A549 (cell line): ENCODE measurements around the gene MYBPC1. TPM values are rescaled to one million over a fixed set of nuclear protein-coding genes. Genes with fewer than 3 reads are reported as not detected.

Experiments
- ATAC-seq, 2 experiments: fragments of 200-7000 bp in 1 of 2; fragments of >200 bp in 1 of 2; cut with Nextera tagmentation in 1 of 2; cut with Tn5 transposase in 1 of 2; 3 replicates each; pipeline versions ENCODE4 v1.8.0 to v1.9.1; 2018 to 2020; ENCODE audit warnings: mild to moderate bottlenecking in 1 of 2, moderate library complexity in 1 of 2
- CTCF ChIA-PET: fragments of 300-600 bp; sonication (Branson Sonifier 250); formaldehyde crosslinking; extraction: SDS; loops from one replicate; lab custom pipeline; 2021; ENCODE audit warnings: antibody characterized with exemption, inconsistent platforms; lab: Yijun Ruan, JAX
- POLR2A ChIA-PET: fragments of 350-600 bp; formaldehyde crosslinking; extraction: SDS; loops from one replicate; lab custom pipeline; 2021; ENCODE audit warnings: antibody characterized with exemption, inconsistent platforms; lab: Yijun Ruan, JAX
- DNase-seq, 2 experiments: peaks; one replicate each; pipeline versions ENCODE4 v3.0.0 to v3.0.0-alpha.2; 2011 to 2016; ENCODE audit warnings: low read depth in 1 of 2, low spot score in 1 of 2
- FAIRE-seq: peaks from 2 replicates; lab custom pipeline; 2011; peaks lifted over from hg19 to GRCh38; lab: Jason Lieb, UNC
- H3K27ac ChIP-seq, 2 experiments: fragments of >200 bp; sonication (Bioruptor Twin); formaldehyde crosslinking; 3 replicates each; pipeline ENCODE4 v1.5.1; 2016 to 2017
- H3K4me1 ChIP-seq: fragments of >200 bp; sonication (Bioruptor Twin); formaldehyde crosslinking; 3 replicates; pipeline ENCODE4 v1.6.1; 2016
- H3K4me2 ChIP-seq: fragments of >200 bp; sonication (Bioruptor Twin); formaldehyde crosslinking; 3 replicates; pipeline ENCODE4 v1.6.1; 2016
- H3K4me3 ChIP-seq: fragments of >200 bp; sonication (Bioruptor Twin); formaldehyde crosslinking; 3 replicates; pipeline ENCODE4 v1.5.1; 2016
- H3K9me3 ChIP-seq: fragments of >200 bp; sonication (Bioruptor Twin); formaldehyde crosslinking; 3 replicates; pipeline ENCODE4 v1.6.1; 2016
- BHLHE40 ChIP-seq: IDR thresholded peaks from 2 replicates; pipeline ENCODE4 v1.6.1; 2012; ENCODE audit warnings: low read depth, low read length, inconsistent platforms
- EHF ChIP-seq: fragments of 250-450 bp; sonication (Bioruptor Pico); IDR thresholded peaks from 2 replicates; pipeline ENCODE4 v1.5.0; 2020; ENCODE audit warnings: mild to moderate bottlenecking
- EP300 ChIP-seq, 2 experiments: fragments of >200 bp; sonication (Bioruptor Twin); formaldehyde crosslinking; IDR thresholded peaks; 2 replicates in 1 of 2; 3 replicates in 1 of 2; pipeline ENCODE4 v1.6.1; 2016 to 2017
- HEYL ChIP-seq: fragments of 250-450 bp; sonication (Bioruptor Pico); IDR thresholded peaks from 2 replicates; pipeline ENCODE4 v1.8.0; 2021; ENCODE audit warnings: mild to moderate bottlenecking, moderate library complexity
- HOXB13 ChIP-seq: fragments of 250-450 bp; sonication (Bioruptor Pico); IDR thresholded peaks from 2 replicates; pipeline ENCODE4 v1.5.0; 2020; ENCODE audit warnings: low read depth, mild to moderate bottlenecking, moderate library complexity
- JUN ChIP-seq, 2 experiments: fragments of >200 bp; sonication (Bioruptor Twin); formaldehyde crosslinking; IDR thresholded peaks; 2 replicates in 1 of 2; 3 replicates in 1 of 2; pipeline ENCODE4 v1.6.1; 2016 to 2017
- NFE2L2 ChIP-seq: fragments of 150-350 bp; conservative IDR thresholded peaks from 2 replicates; pipeline ENCODE4 v1.6.1; 2014; ENCODE audit warnings: low read length
- PHF8 ChIP-seq: fragments of 200-600 bp; sonication (generic); IDR thresholded peaks from 2 replicates; pipeline ENCODE4 v1.6.1; 2016; ENCODE audit warnings: low read depth, mild to moderate bottlenecking, antibody characterized with exemption, moderate library complexity, borderline replicate concordance
- SMC3 ChIP-seq: fragments of >200 bp; sonication (Bioruptor Twin); formaldehyde crosslinking; IDR thresholded peaks from 3 replicates; pipeline ENCODE4 v1.6.1; 2018; ENCODE audit warnings: inconsistent platforms
- SREBF2 ChIP-seq: fragments of 450-650 bp; IDR thresholded peaks from 2 replicates; pipeline ENCODE4 v1.6.1; 2014; ENCODE audit warnings: mild to moderate bottlenecking, moderate library complexity
- ZFP36 ChIP-seq: fragments of 450-650 bp; IDR thresholded peaks from 2 replicates; pipeline ENCODE4 v1.6.1; 2014; ENCODE audit warnings: borderline replicate concordance; ENCODE audit not compliant: partially characterized antibody
- ZNF302 ChIP-seq: fragments of 250-450 bp; sonication (Bioruptor Pico); IDR thresholded peaks from 2 replicates; pipeline ENCODE4 v1.9.0; 2021; ENCODE audit warnings: inconsistent platforms, mild to moderate bottlenecking, moderate library complexity
- WGBS: methylation state at CpG from one replicate; pipeline ENCODE4 v1.1.6; 2017; ENCODE audit errors: missing lambda C conversion rate; 5-methylcytosine and 5-hydroxymethylcytosine counted together
- polyA plus RNA-seq, 4 experiments: library from polyadenylated mRNA; depleted of rRNA in 3 of 4; stranded (reverse); fragments of >200 nt; fragmentation: RNase III in 1 of 4; extraction: RNeasy Plus Mini Kit Qiagen cat#74134 plus additional on column Dnase treatment in 1 of 4; gene quantifications; 2 replicates in 3 of 4; 3 replicates in 1 of 4; pipeline ENCODE4 v1.2.3, GENCODE V29; 2011 to 2017
- TF ChIP-seq, protein P1 (sequence below): fragments of 200-600 bp; sonication (generic); IDR thresholded peaks from 2 replicates; pipeline ENCODE4 v1.6.1; 2016; ENCODE audit warnings: antibody characterized with exemption, mild to moderate bottlenecking, moderate library complexity
- TF ChIP-seq, protein P2 (sequence below): IDR thresholded peaks from 2 replicates; pipeline ENCODE4 v1.6.1; 2012; ENCODE audit warnings: low read depth, borderline replicate concordance
- TF ChIP-seq, protein P3 (sequence below): fragments of >200 bp; sonication (Bioruptor Twin); formaldehyde crosslinking; IDR thresholded peaks from 3 replicates; pipeline ENCODE4 v1.6.1; 2016
- TF ChIP-seq, protein P4 (sequence below): IDR thresholded peaks from 2 replicates; pipeline ENCODE4 v1.6.1; 2012
- TF ChIP-seq, protein P5 (sequence below): fragments of 450-650 bp; IDR thresholded peaks from 2 replicates; pipeline ENCODE4 v1.6.1; 2014; ENCODE audit warnings: antibody characterized with exemption
- TF ChIP-seq, protein P6 (sequence below): fragments of >200 bp; sonication (Bioruptor Twin); formaldehyde crosslinking; IDR thresholded peaks from 2 replicates; pipeline ENCODE4 v1.6.1; 2016

MYBPC1 gene
- polyA plus RNA-seq, 2 of the 4 experiments (the other 2 are of a cell fraction), result not detected

DNA sequence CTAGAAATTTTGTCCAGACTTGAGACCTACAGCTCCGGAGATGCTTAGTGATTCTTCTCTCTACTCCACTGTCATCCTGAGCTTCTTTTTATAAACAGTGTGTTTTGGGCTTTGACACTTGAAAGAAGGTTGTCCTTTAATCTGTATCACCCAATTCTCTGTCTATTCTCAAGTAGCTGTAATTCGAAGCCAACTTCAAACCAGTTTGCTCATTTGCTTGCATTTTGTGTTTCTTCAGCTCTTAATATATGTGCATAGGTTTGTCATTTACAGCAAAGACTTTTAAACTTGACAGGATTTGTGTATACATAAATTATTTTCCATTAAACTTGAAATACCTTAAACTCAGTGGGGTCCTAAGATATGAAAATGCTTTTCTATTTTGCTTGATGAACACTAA lies 16.4 kb upstream of the MYBPC1 start:
- ChIA-PET CTCF (interaction anchor here (0.6 kb wide), 1 partner anchor 10 kb away, joined by 3 read pairs; no protein-coding TSS in a partner anchor), POLR2A (no interaction called here)
- WGBS, result 45% methylated on average over 2 of the region's 2 CpGs
- no peak overlapping the region for H3K4me3 ChIP-seq
- H3K9me3 ChIP-seq, result no peaks in the 10 kb centered on the region
- no peak overlapping the region for H3K4me2 ChIP-seq
- DNase-seq (no peak), FAIRE-seq (peak; percentile 61), ATAC-seq (no peak)
- TF ChIP-seq HOXB13 (CRISPR knock-in tag) (no peak), BHLHE40 (no peak), SREBF2 (no peak), EHF (no peak), ZNF302 (CRISPR knock-in tag) (no peak), SMC3 (no peak), HEYL (CRISPR knock-in tag) (no peak)
- TF ChIP-seq, protein P1, sequence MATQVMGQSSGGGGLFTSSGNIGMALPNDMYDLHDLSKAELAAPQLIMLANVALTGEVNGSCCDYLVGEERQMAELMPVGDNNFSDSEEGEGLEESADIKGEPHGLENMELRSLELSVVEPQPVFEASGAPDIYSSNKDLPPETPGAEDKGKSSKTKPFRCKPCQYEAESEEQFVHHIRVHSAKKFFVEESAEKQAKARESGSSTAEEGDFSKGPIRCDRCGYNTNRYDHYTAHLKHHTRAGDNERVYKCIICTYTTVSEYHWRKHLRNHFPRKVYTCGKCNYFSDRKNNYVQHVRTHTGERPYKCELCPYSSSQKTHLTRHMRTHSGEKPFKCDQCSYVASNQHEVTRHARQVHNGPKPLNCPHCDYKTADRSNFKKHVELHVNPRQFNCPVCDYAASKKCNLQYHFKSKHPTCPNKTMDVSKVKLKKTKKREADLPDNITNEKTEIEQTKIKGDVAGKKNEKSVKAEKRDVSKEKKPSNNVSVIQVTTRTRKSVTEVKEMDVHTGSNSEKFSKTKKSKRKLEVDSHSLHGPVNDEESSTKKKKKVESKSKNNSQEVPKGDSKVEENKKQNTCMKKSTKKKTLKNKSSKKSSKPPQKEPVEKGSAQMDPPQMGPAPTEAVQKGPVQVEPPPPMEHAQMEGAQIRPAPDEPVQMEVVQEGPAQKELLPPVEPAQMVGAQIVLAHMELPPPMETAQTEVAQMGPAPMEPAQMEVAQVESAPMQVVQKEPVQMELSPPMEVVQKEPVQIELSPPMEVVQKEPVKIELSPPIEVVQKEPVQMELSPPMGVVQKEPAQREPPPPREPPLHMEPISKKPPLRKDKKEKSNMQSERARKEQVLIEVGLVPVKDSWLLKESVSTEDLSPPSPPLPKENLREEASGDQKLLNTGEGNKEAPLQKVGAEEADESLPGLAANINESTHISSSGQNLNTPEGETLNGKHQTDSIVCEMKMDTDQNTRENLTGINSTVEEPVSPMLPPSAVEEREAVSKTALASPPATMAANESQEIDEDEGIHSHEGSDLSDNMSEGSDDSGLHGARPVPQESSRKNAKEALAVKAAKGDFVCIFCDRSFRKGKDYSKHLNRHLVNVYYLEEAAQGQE, result no peak
- H3K27ac ChIP-seq, result no peak overlapping the region
- no peaks in the 10 kb centered on the region for H3K4me1 ChIP-seq

DNA sequence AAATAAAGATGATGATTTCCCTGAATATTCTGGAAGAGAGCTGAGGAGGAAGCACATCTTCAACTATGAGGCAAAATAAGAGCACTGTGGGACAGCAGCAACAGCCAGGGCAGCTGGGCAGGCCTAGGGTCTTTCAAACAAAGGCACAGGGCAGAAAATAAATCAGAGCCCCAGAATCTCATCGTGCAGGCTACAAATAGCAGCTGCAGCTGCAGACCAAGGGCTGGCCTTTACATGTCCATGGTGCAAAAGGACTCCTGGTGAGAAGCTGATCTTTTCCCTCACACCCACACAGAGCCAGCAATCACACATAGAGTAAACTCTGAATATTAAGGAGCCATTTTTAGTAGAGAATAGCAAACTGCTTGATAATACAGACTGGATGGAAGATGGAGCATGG lies 13.6 kb upstream of the MYBPC1 start:
- 7% methylated on average over 1 of the region's 1 CpG for WGBS
- Histone ChIP-seq H3K4me3 (no peak overlapping the region), H3K4me1 (no peaks in the 10 kb centered on the region), H3K4me2 (no peak overlapping the region), H3K27ac (no peak overlapping the region), H3K9me3 (no peaks in the 10 kb centered on the region)
- CTCF ChIA-PET, result interaction anchor here (1.3 kb wide), 1 partner anchor 45 kb away, joined by 3 read pairs; no protein-coding TSS in a partner anchor
- POLR2A ChIA-PET, result no interaction called here
- TF ChIP-seq ZFP36, result no peak
- no peak for TF ChIP-seq SMC3
- no peak for TF ChIP-seq NFE2L2
- no peak for TF ChIP-seq BHLHE40
- TF ChIP-seq HOXB13 (CRISPR knock-in tag), result no peak
- TF ChIP-seq, protein P2, sequence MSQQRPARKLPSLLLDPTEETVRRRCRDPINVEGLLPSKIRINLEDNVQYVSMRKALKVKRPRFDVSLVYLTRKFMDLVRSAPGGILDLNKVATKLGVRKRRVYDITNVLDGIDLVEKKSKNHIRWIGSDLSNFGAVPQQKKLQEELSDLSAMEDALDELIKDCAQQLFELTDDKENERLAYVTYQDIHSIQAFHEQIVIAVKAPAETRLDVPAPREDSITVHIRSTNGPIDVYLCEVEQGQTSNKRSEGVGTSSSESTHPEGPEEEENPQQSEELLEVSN, result no peak
- TF ChIP-seq, protein P3, sequence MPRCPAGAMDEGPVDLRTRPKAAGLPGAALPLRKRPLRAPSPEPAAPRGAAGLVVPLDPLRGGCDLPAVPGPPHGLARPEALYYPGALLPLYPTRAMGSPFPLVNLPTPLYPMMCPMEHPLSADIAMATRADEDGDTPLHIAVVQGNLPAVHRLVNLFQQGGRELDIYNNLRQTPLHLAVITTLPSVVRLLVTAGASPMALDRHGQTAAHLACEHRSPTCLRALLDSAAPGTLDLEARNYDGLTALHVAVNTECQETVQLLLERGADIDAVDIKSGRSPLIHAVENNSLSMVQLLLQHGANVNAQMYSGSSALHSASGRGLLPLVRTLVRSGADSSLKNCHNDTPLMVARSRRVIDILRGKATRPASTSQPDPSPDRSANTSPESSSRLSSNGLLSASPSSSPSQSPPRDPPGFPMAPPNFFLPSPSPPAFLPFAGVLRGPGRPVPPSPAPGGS, result no peak
- no peak for TF ChIP-seq EP300 (IDR thresholded peaks at IDR 0.05)
- DNase-seq, result no peak
- no peak for ATAC-seq
- no peak for FAIRE-seq

DNA sequence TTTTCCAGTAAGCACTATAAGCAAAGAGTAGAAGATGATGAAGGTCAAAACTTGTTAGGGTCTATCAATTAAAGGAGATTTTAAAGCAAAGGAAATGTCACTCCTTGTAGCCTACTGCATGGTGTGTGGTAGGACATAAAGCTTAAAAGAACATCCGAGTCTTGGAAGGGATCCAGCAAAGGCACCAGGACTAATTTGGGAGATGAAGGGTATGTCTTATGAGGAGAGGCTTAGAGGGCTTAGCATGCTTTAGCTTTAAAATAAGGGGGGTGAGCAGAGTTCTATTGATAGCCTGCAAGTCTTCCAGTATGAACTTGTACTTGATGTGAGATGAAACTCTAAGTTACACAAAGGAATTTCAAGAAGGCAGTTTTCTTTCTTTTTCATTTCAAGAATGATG lies 11.8 kb upstream of the MYBPC1 start:
- Histone ChIP-seq H3K4me3 (no peak overlapping the region), H3K4me2 (no peak overlapping the region), H3K27ac (no peak overlapping the region), H3K9me3 (no peaks in the 10 kb centered on the region), H3K4me1 (no peaks in the 10 kb centered on the region)
- TF ChIP-seq, protein P4, sequence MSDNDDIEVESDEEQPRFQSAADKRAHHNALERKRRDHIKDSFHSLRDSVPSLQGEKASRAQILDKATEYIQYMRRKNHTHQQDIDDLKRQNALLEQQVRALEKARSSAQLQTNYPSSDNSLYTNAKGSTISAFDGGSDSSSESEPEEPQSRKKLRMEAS, result no peak
- TF ChIP-seq PHF8, result no peak
- TF ChIP-seq EP300 (IDR thresholded peaks at IDR 0.05), result no peak
- no peak for TF ChIP-seq ZNF302 (CRISPR knock-in tag)
- TF ChIP-seq, protein P5, sequence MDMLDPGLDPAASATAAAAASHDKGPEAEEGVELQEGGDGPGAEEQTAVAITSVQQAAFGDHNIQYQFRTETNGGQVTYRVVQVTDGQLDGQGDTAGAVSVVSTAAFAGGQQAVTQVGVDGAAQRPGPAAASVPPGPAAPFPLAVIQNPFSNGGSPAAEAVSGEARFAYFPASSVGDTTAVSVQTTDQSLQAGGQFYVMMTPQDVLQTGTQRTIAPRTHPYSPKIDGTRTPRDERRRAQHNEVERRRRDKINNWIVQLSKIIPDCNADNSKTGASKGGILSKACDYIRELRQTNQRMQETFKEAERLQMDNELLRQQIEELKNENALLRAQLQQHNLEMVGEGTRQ, result no peak
- TF ChIP-seq, protein P2, result no peak
- TF ChIP-seq JUN (IDR thresholded peaks at IDR 0.05), result no peak
- TF ChIP-seq, protein P6, sequence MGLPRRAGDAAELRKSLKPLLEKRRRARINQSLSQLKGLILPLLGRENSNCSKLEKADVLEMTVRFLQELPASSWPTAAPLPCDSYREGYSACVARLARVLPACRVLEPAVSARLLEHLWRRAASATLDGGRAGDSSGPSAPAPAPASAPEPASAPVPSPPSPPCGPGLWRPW, result no peak
- ATAC-seq (no peak), FAIRE-seq (no peak), DNase-seq (no peak)
- POLR2A ChIA-PET, result no interaction called here
- CTCF ChIA-PET, result interaction anchor here (1.1 kb wide), 1 partner anchor 39 kb away, joined by 3 read pairs; no protein-coding TSS in a partner anchor
- 63% methylated on average over 1 of the region's 1 CpG for WGBS
